GM12878 (cell line): ENCODE data around the gene TRAPPC3L. TPM values are rescaled to one million over a fixed set of nuclear protein-coding genes. Genes with fewer than 3 reads are reported as not detected.

ENCODE experiments used
- ATAC-seq: fragments of 200-7000 bp; cut with Tn5 transposase; 3 replicates; pipeline ENCODE4 v1.9.1; 2020; ENCODE audit warnings: mild to moderate bottlenecking, moderate library complexity
- BruUV-seq: library from RNA; stranded (reverse); fragments of 400-500 nt; replicated peaks from 2 replicates; lab custom pipeline; 2021; lab: Mats Ljungman, UMichigan
- CTCF ChIA-PET: fragments of 300-600 bp; sonication (Branson Sonifier 250); formaldehyde crosslinking; extraction: SDS; loops from one replicate; lab custom pipeline; 2021; ENCODE audit warnings: inconsistent platforms; lab: Yijun Ruan, JAX
- POLR2A ChIA-PET: fragments of 350-600 bp; formaldehyde crosslinking; extraction: SDS; loops from one replicate; lab custom pipeline; 2021; ENCODE audit warnings: inconsistent platforms; lab: Charles Lee
- RAD21 ChIA-PET: fragments of 300-600 bp; sonication (Branson Sonifier 250); formaldehyde crosslinking; loops from one replicate; lab custom pipeline; 2023; ENCODE audit warnings: antibody characterized with exemption; ENCODE audit not compliant: unreplicated experiment; lab: Charles Lee
- SMC1A ChIA-PET: fragments of 300-600 bp; sonication (Branson Sonifier 250); formaldehyde crosslinking; loops from one replicate; lab custom pipeline; 2023; ENCODE audit not compliant: unreplicated experiment, uncharacterized antibody; lab: Charles Lee
- DNase-seq: peaks from one replicate; pipeline ENCODE4 v3.0.0-alpha.2; 2011; ENCODE audit warnings: low read depth, low spot score
- FAIRE-seq: peaks from 3 replicates; lab custom pipeline; 2011; peaks lifted over from hg19 to GRCh38; lab: Jason Lieb, UNC
- H2AFZ ChIP-seq: 2 replicates; pipeline ENCODE4 v1.6.0; 2011; ENCODE audit warnings: low read depth, low read length, control low read depth; ENCODE audit not compliant: control insufficient read depth
- H3K27ac ChIP-seq: 2 replicates; pipeline ENCODE4 v1.5.1; 2011; ENCODE audit warnings: control low read depth; ENCODE audit not compliant: control insufficient read depth, insufficient read depth
- H3K27me3 ChIP-seq, 2 experiments: replicated peaks in 1 of 2; 2 replicates each; pipeline versions ENCODE4 v1.6.0 to v1.6.1; 2011; ENCODE audit warnings: low read length in 1 of 2; ENCODE audit not compliant: control insufficient read depth in 2 of 2, insufficient read depth in 2 of 2
- H3K36me3 ChIP-seq, 2 experiments: 2 replicates each; pipeline ENCODE4 v1.5.1; 2011; ENCODE audit warnings: low read length in 1 of 2; ENCODE audit not compliant: control insufficient read depth in 2 of 2, insufficient read depth in 2 of 2
- H3K4me1 ChIP-seq: 2 replicates; pipeline ENCODE4 v1.6.1; 2011; ENCODE audit warnings: mild to moderate bottlenecking, low read length, moderate library complexity, mixed read lengths; ENCODE audit not compliant: control insufficient read depth, insufficient read depth
- H3K4me2 ChIP-seq: 2 replicates; pipeline ENCODE4 v1.6.0; 2011; ENCODE audit warnings: control low read depth; ENCODE audit not compliant: control insufficient read depth, insufficient read depth
- H3K4me3 ChIP-seq: fragments of 200-600 bp; sonication (generic); 2 replicates; pipeline ENCODE4 v1.5.1; 2016
- H3K79me2 ChIP-seq: 2 replicates; pipeline ENCODE4 v1.6.0; 2011; ENCODE audit warnings: low read length; ENCODE audit not compliant: control insufficient read depth, insufficient read depth
- H3K9ac ChIP-seq: 2 replicates; pipeline ENCODE4 v1.8.0; 2011; ENCODE audit warnings: low read length, control low read depth, mixed read lengths; ENCODE audit not compliant: control insufficient read depth, insufficient read depth
- H3K9me3 ChIP-seq: replicated peaks from 3 replicates; pipeline ENCODE4 v1.5.1; 2011; ENCODE audit warnings: mild to moderate bottlenecking, low read length; ENCODE audit not compliant: control insufficient read depth, insufficient read depth
- H4K20me1 ChIP-seq: 2 replicates; pipeline ENCODE4 v1.6.0; 2011; ENCODE audit not compliant: control insufficient read depth, insufficient read depth
- BACH1 ChIP-seq: fragments of 450-650 bp; IDR thresholded peaks from 2 replicates; pipeline ENCODE4 v1.6.1; 2017; ENCODE audit warnings: mild to moderate bottlenecking, borderline replicate concordance
- CHD1 ChIP-seq: IDR thresholded peaks from 2 replicates; pipeline ENCODE4 v1.6.1; 2012; ENCODE audit warnings: low read depth, low read length, improper control_type of control experiment
- MEF2A ChIP-seq: IDR thresholded peaks from 2 replicates; pipeline ENCODE4 v1.6.1; 2011; ENCODE audit warnings: low read depth, mild to moderate bottlenecking, low read length, moderate library complexity; ENCODE audit not compliant: insufficient read depth
- NRF1 ChIP-seq: conservative IDR thresholded peaks from 2 replicates; pipeline ENCODE4 v1.6.1; 2011; ENCODE audit warnings: mild to moderate bottlenecking, low read depth, low read length, improper control_type of control experiment
- POLR2A ChIP-seq: IDR thresholded peaks from 2 replicates; pipeline ENCODE4 v1.6.1; 2011; ENCODE audit warnings: low read depth, mild to moderate bottlenecking, low read length
- RAD51 ChIP-seq: fragments of 450-650 bp; IDR thresholded peaks from 2 replicates; pipeline ENCODE4 v1.6.1; 2016; ENCODE audit warnings: moderate library complexity, mild to moderate bottlenecking, inconsistent platforms
- SREBF2 ChIP-seq: IDR thresholded peaks from 2 replicates; pipeline ENCODE4 v1.6.1; 2012; ENCODE audit warnings: mild to moderate bottlenecking, low read length
- SUPT20H ChIP-seq: IDR thresholded peaks from 2 replicates; pipeline ENCODE4 v1.6.1; 2011; ENCODE audit warnings: low read depth, mild to moderate bottlenecking, low read length, moderate library complexity, borderline replicate concordance; ENCODE audit not compliant: control insufficient read depth
- SUZ12 ChIP-seq: fragments of 200-600 bp; sonication (generic); IDR thresholded peaks from one replicate; pipeline ENCODE4 v1.6.1; 2018; ENCODE audit warnings: antibody characterized with exemption, mild to moderate bottlenecking; ENCODE audit not compliant: unreplicated experiment
- WGBS: methylation state at CpG from one replicate; pipeline ENCODE4 v1.1.6; 2016; ENCODE audit warnings: low lambda C conversion rate; ENCODE audit not compliant: insufficient replicate concordance, insufficient coverage; ENCODE audit errors: missing lambda C conversion rate; 5-methylcytosine and 5-hydroxymethylcytosine counted together
- in situ Hi-C: fragments of 300-500 bp; cut with MboI; formaldehyde crosslinking; loops from 9 replicates; pipeline ENCODE4 v1.14.3; 2018; ENCODE audit warnings: mixed read lengths
- intact Hi-C: fragments of 100-400 bp; cut with micrococcal nuclease; formaldehyde crosslinking; loops from one replicate; pipeline ENCODE4 v1.14.2; 2022; ENCODE audit not compliant: unreplicated experiment
- polyA plus RNA-seq, 11 experiments: library from polyadenylated mRNA; depleted of rRNA in 4 of 11; unstranded in 6 of 11; stranded (reverse) in 5 of 11; fragments of >200 nt; fragmentation: Nextera tagmentation in 4 of 11; fragmentation: Illumina TruSeq in 1 of 11; extraction: Ambion mirVana in 4 of 11; extraction: Trizol in 1 of 11; gene quantifications; 1 replicate in 1 of 11; 2 replicates in 10 of 11; pipeline versions ENCODE4 v1.2.1 to v1.2.3, GENCODE V29; 2011 to 2016; ENCODE audit warnings: inconsistent platforms in 2 of 11, missing spikeins in 2 of 11, low read depth in 1 of 11
- total RNA-seq, 4 experiments: library from RNA; depleted of rRNA in 3 of 4; stranded (reverse); fragments of >200 nt in 3 of 4; fragmentation: Illumina TruSeq in 1 of 4; extraction: Trizol in 1 of 4; gene quantifications; 2 replicates each; pipeline versions ENCODE4 v1.2.1 to v1.2.3, GENCODE V29; 2013 to 2021
- TF ChIP-seq, protein P1 (sequence below): fragments of 450-650 bp; IDR thresholded peaks from 2 replicates; pipeline ENCODE4 v1.6.1; 2016; ENCODE audit warnings: mild to moderate bottlenecking
- TF ChIP-seq, protein P2 (sequence below): IDR thresholded peaks from 2 replicates; pipeline ENCODE4 v1.6.1; 2012; ENCODE audit warnings: mild to moderate bottlenecking, low read depth, low read length

Gene TRAPPC3L
- total and polyA plus RNA-seq, 10 of the 15 experiments (the other 5 are each of a cell fraction or from before 2014, with no cell fraction given) = not detected

DNA sequence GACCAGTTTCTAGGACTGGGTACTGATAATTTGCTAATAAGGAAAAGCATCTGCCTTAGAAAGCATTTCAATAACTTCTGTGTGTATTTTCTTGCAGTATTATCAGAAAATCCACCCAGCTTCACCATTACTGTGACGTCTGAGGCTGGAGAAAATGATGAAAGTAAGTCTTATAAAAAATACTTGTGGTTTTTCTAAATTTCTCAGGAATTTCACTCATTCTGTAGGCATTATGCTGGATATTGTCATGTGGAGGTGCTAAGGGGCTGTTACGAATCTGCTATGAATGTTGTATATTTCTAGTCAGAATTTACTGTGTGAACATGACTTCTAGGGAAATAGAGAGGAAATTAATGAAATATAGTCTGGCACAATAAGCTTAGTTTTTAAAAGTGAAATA is 34.7 kb upstream of the TRAPPC3L start:
- RAD21 ChIA-PET = interaction anchor here (0.7 kb wide), 1 partner anchor 292 kb away, joined by 3 read pairs; no protein-coding TSS in a partner anchor
- 95% methylated on average over 2 of the region's 2 CpGs for WGBS
- in situ Hi-C loops = no loop called here

More for the DNA sequence above, 34.7 kb upstream of the TRAPPC3L start:
- H3K79me2 ChIP-seq = peaks cover 14% of the 10 kb centered on the region
- ATAC-seq (no peak), FAIRE-seq (no peak), DNase-seq (no peak)
- intact Hi-C loops = no loop called here
- H3K27ac ChIP-seq = no peak overlapping the region
- SMC1A ChIA-PET = interaction anchor here (1.8 kb wide), 1 partner anchor 19 kb away, joined by 4 read pairs; no protein-coding TSS in a partner anchor
- H3K27me3 ChIP-seq = no peaks in the 10 kb centered on the region
- H3K4me2 ChIP-seq = no peak overlapping the region
- no peak overlapping the region for H2AFZ ChIP-seq
- no peak for TF ChIP-seq POLR2A
- no peak for TF ChIP-seq MEF2A
- no peak for TF ChIP-seq CHD1
- TF ChIP-seq, protein P1, sequence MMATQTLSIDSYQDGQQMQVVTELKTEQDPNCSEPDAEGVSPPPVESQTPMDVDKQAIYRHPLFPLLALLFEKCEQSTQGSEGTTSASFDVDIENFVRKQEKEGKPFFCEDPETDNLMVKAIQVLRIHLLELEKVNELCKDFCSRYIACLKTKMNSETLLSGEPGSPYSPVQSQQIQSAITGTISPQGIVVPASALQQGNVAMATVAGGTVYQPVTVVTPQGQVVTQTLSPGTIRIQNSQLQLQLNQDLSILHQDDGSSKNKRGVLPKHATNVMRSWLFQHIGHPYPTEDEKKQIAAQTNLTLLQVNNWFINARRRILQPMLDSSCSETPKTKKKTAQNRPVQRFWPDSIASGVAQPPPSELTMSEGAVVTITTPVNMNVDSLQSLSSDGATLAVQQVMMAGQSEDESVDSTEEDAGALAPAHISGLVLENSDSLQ = no peak
- TF ChIP-seq SREBF2 = no peak
- TF ChIP-seq, protein P2, sequence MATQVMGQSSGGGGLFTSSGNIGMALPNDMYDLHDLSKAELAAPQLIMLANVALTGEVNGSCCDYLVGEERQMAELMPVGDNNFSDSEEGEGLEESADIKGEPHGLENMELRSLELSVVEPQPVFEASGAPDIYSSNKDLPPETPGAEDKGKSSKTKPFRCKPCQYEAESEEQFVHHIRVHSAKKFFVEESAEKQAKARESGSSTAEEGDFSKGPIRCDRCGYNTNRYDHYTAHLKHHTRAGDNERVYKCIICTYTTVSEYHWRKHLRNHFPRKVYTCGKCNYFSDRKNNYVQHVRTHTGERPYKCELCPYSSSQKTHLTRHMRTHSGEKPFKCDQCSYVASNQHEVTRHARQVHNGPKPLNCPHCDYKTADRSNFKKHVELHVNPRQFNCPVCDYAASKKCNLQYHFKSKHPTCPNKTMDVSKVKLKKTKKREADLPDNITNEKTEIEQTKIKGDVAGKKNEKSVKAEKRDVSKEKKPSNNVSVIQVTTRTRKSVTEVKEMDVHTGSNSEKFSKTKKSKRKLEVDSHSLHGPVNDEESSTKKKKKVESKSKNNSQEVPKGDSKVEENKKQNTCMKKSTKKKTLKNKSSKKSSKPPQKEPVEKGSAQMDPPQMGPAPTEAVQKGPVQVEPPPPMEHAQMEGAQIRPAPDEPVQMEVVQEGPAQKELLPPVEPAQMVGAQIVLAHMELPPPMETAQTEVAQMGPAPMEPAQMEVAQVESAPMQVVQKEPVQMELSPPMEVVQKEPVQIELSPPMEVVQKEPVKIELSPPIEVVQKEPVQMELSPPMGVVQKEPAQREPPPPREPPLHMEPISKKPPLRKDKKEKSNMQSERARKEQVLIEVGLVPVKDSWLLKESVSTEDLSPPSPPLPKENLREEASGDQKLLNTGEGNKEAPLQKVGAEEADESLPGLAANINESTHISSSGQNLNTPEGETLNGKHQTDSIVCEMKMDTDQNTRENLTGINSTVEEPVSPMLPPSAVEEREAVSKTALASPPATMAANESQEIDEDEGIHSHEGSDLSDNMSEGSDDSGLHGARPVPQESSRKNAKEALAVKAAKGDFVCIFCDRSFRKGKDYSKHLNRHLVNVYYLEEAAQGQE = no peak
- no peak for TF ChIP-seq SUZ12
- no peak for TF ChIP-seq NRF1
- no peak for TF ChIP-seq RAD51
- TF ChIP-seq BACH1 = no peak
- TF ChIP-seq SUPT20H = no peak
- no peak overlapping the region for H3K9ac ChIP-seq
- BruUV-seq = no TSS peak
- H3K4me3 ChIP-seq = no peak overlapping the region
- no peaks in the 10 kb centered on the region for H4K20me1 ChIP-seq
- POLR2A ChIA-PET = no interaction called here
- CTCF ChIA-PET = no interaction called here
- H3K36me3 ChIP-seq = peaks cover 0 to 10% of the 10 kb centered on the region in 2 experiments; a peak in 1 of 4 replicates
- no peaks in the 10 kb centered on the region for H3K4me1 ChIP-seq
- no peaks in the 10 kb centered on the region for H3K9me3 ChIP-seq
